ENCODE results near the gene ITGAD. TPM values are rescaled to one million over a fixed set of nuclear protein-coding genes. Genes with fewer than 3 reads are reported as not detected.

Gene ITGAD
- total and polyA plus RNA-seq, 2 donors (not counting 1 experiment from before 2014, with no cell fraction given), result 0.19 TPM; not detected in 1

- Histone ChIP-seq H3K27me3 (replicated peaks in 1 of 4; ENCODE audit: control extremely low read depth in 1 of 4, control insufficient read depth in 3 of 4, insufficient read depth in 4 of 4, low read length in 3 of 4) (no peaks in the 10 kb centered on the region), H3K4me1 (ENCODE audit: control insufficient read depth in 2 of 2, insufficient read depth in 2 of 2, low read length in 2 of 2) (peaks cover 29 to 42% of the 10 kb centered on the region in 2 donors), H3K79me2 (ENCODE audit: control insufficient read depth, insufficient read depth, low read length) (peaks cover 14% of the 10 kb centered on the region), H3K36me3 (replicated peaks in 1 of 2; ENCODE audit: control extremely low read depth in 1 of 2, control insufficient read depth in 1 of 2, extremely low read depth in 1 of 2, insufficient read depth in 2 of 2, low read length in 1 of 2) (no peaks in the 10 kb centered on the region), H4K20me1 (ENCODE audit: control insufficient read depth, insufficient read depth, low read length, poor library complexity, severe bottlenecking) (peaks cover 27% of the 10 kb centered on the region), H3K9ac (ENCODE audit: low read length) (no peak overlapping the region), H3K4me2 (replicated peaks; ENCODE audit: low read depth, low read length, poor library complexity, severe bottlenecking) (peak overlapping the region; percentile 26), H2AFZ (ENCODE audit: insufficient read depth, low read depth, low read length, poor library complexity, severe bottlenecking) (no peak overlapping the region), H3K9me3 (ENCODE audit: control extremely low read depth in 1 of 3, control insufficient read depth in 2 of 3, insufficient read depth in 1 of 3, low read length in 2 of 3) (no peaks in the 10 kb centered on the region), H3K4me3 (ENCODE audit: control extremely low read depth in 1 of 5, extremely low read depth in 1 of 5, insufficient read depth in 1 of 5, low read depth in 2 of 5, low read length in 4 of 5) (no peak overlapping the region), H3K27ac (ENCODE audit: low read length in 2 of 2) (peak overlapping the region in 1 of 2 donors; percentile 18)
- POLR2A ChIA-PET, result interaction anchor here (0.6 to 0.7 kb wide), 4 partner anchors 462 to 567 kb away, joined by 3 to 5 read pairs (median 4); partner anchors contain the start of gene CTF1
- peaks cover 57% of the 10 kb centered on the region for H3K4me1 Mint-ChIP-seq
- no peaks in the 10 kb centered on the region for H3K27me3 Mint-ChIP-seq
- intact Hi-C loops (cut with micrococcal nuclease), result loop anchor here (5.0 kb wide), 2 partner anchors 253 to 898 kb away; partner anchors contain the start of genes PYCARD and ZNF764
- no peak for DNase-seq
- CTCF ChIA-PET, result interaction anchor here (1.0 to 7.2 kb wide), 4 partner anchors 12 to 472 kb away, joined by 3 to 43 read pairs (median 4); partner anchors contain the start of gene ZNF843
- no peaks in the 10 kb centered on the region for H3K9me3 Mint-ChIP-seq (ENCODE audit: insufficient read depth)
- H3K27ac Mint-ChIP-seq, result no peak overlapping the region
- 47% methylated on average over 9 of the region's 17 CpGs for WGBS (ENCODE audit: insufficient coverage)
- no peak for ATAC-seq (ENCODE audit: low read depth)
- no peak overlapping the region for H3K4me3 Mint-ChIP-seq
- TF ChIP-seq CTCF (IDR thresholded peaks at IDR 0.05) (peak; percentile 53), EZH2 (IDR thresholded peaks at IDR 0.05; ENCODE audit: borderline replicate concordance, insufficient read depth, low read depth, low read length, poor library complexity, severe bottlenecking) (no peak)
Observed at GRCh38 chr16:31455601-31456314, 62.6 kb downstream of the ITGAD start.

- Histone ChIP-seq H2AFZ (ENCODE audit: insufficient read depth, low read depth, low read length, poor library complexity, severe bottlenecking) (no peak overlapping the region), H3K4me1 (ENCODE audit: control insufficient read depth in 2 of 2, insufficient read depth in 2 of 2, low read length in 2 of 2) (peaks cover 29 to 42% of the 10 kb centered on the region in 2 donors), H3K27ac (ENCODE audit: low read length in 2 of 2) (no peak overlapping the region), H3K27me3 (replicated peaks in 1 of 4; ENCODE audit: control extremely low read depth in 1 of 4, control insufficient read depth in 3 of 4, insufficient read depth in 4 of 4, low read length in 3 of 4) (no peaks in the 10 kb centered on the region), H3K4me3 (ENCODE audit: control extremely low read depth in 1 of 5, extremely low read depth in 1 of 5, insufficient read depth in 1 of 5, low read depth in 2 of 5, low read length in 4 of 5) (no peak overlapping the region), H4K20me1 (ENCODE audit: control insufficient read depth, insufficient read depth, low read length, poor library complexity, severe bottlenecking) (peaks cover 27% of the 10 kb centered on the region), H3K9ac (ENCODE audit: low read length) (no peak overlapping the region), H3K36me3 (replicated peaks in 1 of 2; ENCODE audit: control extremely low read depth in 1 of 2, control insufficient read depth in 1 of 2, extremely low read depth in 1 of 2, insufficient read depth in 2 of 2, low read length in 1 of 2) (peaks cover 0 to under 1% of the 10 kb centered on the region in 2 experiments), H3K79me2 (ENCODE audit: control insufficient read depth, insufficient read depth, low read length) (peaks cover 21% of the 10 kb centered on the region), H3K4me2 (replicated peaks; ENCODE audit: low read depth, low read length, poor library complexity, severe bottlenecking) (peak overlapping the region; percentile 95), H3K9me3 (ENCODE audit: control extremely low read depth in 1 of 3, control insufficient read depth in 2 of 3, insufficient read depth in 1 of 3, low read length in 2 of 3) (no peaks in the 10 kb centered on the region)
- H3K9me3 Mint-ChIP-seq (ENCODE audit: insufficient read depth), result no peaks in the 10 kb centered on the region
- POLR2A ChIA-PET, result interaction anchor here (1.2 kb wide), 1 partner anchor 579 kb away, joined by 3 read pairs; no protein-coding TSS in a partner anchor
- no peaks in the 10 kb centered on the region for H3K27me3 Mint-ChIP-seq
- DNase-seq, result no peak
- intact Hi-C loops (cut with micrococcal nuclease), result loop anchor here (5.0 kb wide), 2 partner anchors 255 to 900 kb away; partner anchors contain the start of genes PYCARD and ZNF764
- no peak for ATAC-seq (ENCODE audit: low read depth)
- H3K4me3 Mint-ChIP-seq, result peak overlapping the region; percentile 19
- CTCF ChIA-PET, result interaction anchor here (1.8 to 7.2 kb wide), 2 partner anchors 13 to 315 kb away, joined by 5 to 43 read pairs; partner anchors contain the start of gene ZNF843
- WGBS (ENCODE audit: insufficient coverage), result 81% methylated on average over 5 of the region's 8 CpGs
- H3K4me1 Mint-ChIP-seq, result peaks cover 58% of the 10 kb centered on the region
- TF ChIP-seq EZH2 (IDR thresholded peaks at IDR 0.05; ENCODE audit: borderline replicate concordance, insufficient read depth, low read depth, low read length, poor library complexity, severe bottlenecking) (no peak), CTCF (IDR thresholded peaks at IDR 0.05) (no peak)
- peak overlapping the region; percentile 20 for H3K27ac Mint-ChIP-seq
Observed at GRCh38 chr16:31456988-31457360, 63.8 kb downstream of the ITGAD start.
